Measurements from ENCODE around the gene NR4A2.

DNA sequence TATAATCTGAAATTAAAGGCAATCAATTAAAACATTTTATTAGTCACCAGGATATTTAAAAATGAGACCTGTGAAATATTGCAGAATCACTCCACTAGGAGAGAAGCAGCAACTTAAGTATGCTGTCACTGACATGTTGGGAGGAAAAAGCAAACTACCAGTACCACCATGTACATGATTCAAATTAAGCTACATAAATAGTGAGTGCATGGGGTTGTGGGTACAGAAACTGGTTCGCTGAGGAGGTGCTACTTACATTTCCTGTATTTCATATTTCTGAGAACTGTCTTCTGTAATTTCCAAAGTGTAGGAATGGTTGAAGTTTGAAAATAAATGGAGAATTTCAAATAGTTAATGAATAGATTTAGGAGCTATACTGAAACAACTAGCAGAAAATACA is 7.9 kb upstream of the NR4A2 start:
- TF ChIP-seq YY1 (IDR thresholded peaks at IDR 0.05; ENCODE audit: low read depth): no peak
- TF ChIP-seq, protein P1, sequence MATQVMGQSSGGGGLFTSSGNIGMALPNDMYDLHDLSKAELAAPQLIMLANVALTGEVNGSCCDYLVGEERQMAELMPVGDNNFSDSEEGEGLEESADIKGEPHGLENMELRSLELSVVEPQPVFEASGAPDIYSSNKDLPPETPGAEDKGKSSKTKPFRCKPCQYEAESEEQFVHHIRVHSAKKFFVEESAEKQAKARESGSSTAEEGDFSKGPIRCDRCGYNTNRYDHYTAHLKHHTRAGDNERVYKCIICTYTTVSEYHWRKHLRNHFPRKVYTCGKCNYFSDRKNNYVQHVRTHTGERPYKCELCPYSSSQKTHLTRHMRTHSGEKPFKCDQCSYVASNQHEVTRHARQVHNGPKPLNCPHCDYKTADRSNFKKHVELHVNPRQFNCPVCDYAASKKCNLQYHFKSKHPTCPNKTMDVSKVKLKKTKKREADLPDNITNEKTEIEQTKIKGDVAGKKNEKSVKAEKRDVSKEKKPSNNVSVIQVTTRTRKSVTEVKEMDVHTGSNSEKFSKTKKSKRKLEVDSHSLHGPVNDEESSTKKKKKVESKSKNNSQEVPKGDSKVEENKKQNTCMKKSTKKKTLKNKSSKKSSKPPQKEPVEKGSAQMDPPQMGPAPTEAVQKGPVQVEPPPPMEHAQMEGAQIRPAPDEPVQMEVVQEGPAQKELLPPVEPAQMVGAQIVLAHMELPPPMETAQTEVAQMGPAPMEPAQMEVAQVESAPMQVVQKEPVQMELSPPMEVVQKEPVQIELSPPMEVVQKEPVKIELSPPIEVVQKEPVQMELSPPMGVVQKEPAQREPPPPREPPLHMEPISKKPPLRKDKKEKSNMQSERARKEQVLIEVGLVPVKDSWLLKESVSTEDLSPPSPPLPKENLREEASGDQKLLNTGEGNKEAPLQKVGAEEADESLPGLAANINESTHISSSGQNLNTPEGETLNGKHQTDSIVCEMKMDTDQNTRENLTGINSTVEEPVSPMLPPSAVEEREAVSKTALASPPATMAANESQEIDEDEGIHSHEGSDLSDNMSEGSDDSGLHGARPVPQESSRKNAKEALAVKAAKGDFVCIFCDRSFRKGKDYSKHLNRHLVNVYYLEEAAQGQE (IDR thresholded peaks at IDR 0.05; ENCODE audit: low read depth): no peak
- TF ChIP-seq MAX (IDR thresholded peaks at IDR 0.05): no peak
- no peak for TF ChIP-seq TEAD4 (IDR thresholded peaks at IDR 0.05)
- no peak for TF ChIP-seq EP300 (IDR thresholded peaks at IDR 0.05; ENCODE audit: borderline replicate concordance)
- no peak for TF ChIP-seq NFIC (IDR thresholded peaks at IDR 0.05)
- no peak for TF ChIP-seq TCF12 (IDR thresholded peaks at IDR 0.05; ENCODE audit: low read depth)
- TF ChIP-seq, protein P2, sequence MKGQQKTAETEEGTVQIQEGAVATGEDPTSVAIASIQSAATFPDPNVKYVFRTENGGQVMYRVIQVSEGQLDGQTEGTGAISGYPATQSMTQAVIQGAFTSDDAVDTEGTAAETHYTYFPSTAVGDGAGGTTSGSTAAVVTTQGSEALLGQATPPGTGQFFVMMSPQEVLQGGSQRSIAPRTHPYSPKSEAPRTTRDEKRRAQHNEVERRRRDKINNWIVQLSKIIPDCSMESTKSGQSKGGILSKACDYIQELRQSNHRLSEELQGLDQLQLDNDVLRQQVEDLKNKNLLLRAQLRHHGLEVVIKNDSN (IDR thresholded peaks at IDR 0.05): no peak
- TF ChIP-seq CEBPB (IDR thresholded peaks at IDR 0.05): no peak
- TF ChIP-seq RAD21 (IDR thresholded peaks at IDR 0.05; ENCODE audit: low read depth): no peak
- no peak for TF ChIP-seq EGR1 (IDR thresholded peaks at IDR 0.05)
- TF ChIP-seq TAF1 (IDR thresholded peaks at IDR 0.05; ENCODE audit: low read depth): no peak
- TF ChIP-seq ZBTB7A (IDR thresholded peaks at IDR 0.05; ENCODE audit: low read depth): no peak

Measured in Ishikawa (cell line).